ENCODE measurements around the gene GOLGA6L25. TPM values are rescaled to one million over a fixed set of nuclear protein-coding genes. Genes with fewer than 3 reads are reported as not detected.

GOLGA6L25 gene
- total and polyA plus RNA-seq, 7 experiments from 2014 or later: not detected

Other genes starting within 250 kb of the GOLGA6L25 start
- gene HERC2, start 231.4 kb upstream of the GOLGA6L25 start, total RNA-seq: 10 to 100 TPM; 37.7 to 60.4 (median 54.1) TPM
- gene HERC2, start 231.4 kb upstream of the GOLGA6L25 start, polyA plus RNA-seq: 10 to 100 TPM in 1 of 2 donors, 1 to 10 TPM in 1; 5.5 to 10.4 TPM
- not detected for gene GOLGA6L24, start 195.5 kb upstream of the GOLGA6L25 start, total RNA-seq
- not detected for gene GOLGA6L24, start 195.5 kb upstream of the GOLGA6L25 start, polyA plus RNA-seq
- not detected for gene GOLGA8F, start 174.9 kb upstream of the GOLGA6L25 start, total RNA-seq
- gene GOLGA8F, start 174.9 kb upstream of the GOLGA6L25 start, polyA plus RNA-seq: not detected
- not detected for gene GOLGA8G, start 20.6 kb upstream of the GOLGA6L25 start, total RNA-seq
- gene GOLGA8G, start 20.6 kb upstream of the GOLGA6L25 start, polyA plus RNA-seq: not detected
- gene GOLGA8M, start 158.9 kb downstream of the GOLGA6L25 start, total RNA-seq: 10 to 100 TPM in 2 of 5 experiments, 1 to 10 TPM in 3; 2.9 to 14.9 (median 7.0) TPM
- gene GOLGA8M, start 158.9 kb downstream of the GOLGA6L25 start, polyA plus RNA-seq: under 1 TPM in 1 of 2 donors, not detected in 1; 0.53 TPM

All from naive thymus-derived CD4-positive, alpha-beta T cell (primary cell).